IPS-18a (cell line): ENCODE results near the gene PLAAT3.
A peak's percentile ranks its signal among the peaks of the same experiment; 100 is the strongest.
"Not testable (repeated sequence)": the region's sequence is repeated elsewhere in the genome, so short reads cannot be mapped to it uniquely, and the experiment has no call there.

Experiments
- H3K27ac ChIP-seq: one replicate; pipeline ENCODE4 v1.5.1; 2013; ENCODE audit warnings: low read length
- H3K27me3 ChIP-seq: one replicate; pipeline ENCODE4 v1.6.1; 2013; ENCODE audit warnings: mild to moderate bottlenecking, low read length; ENCODE audit not compliant: control insufficient read depth, insufficient read depth
- H3K36me3 ChIP-seq: one replicate; pipeline ENCODE4 v1.6.1; 2013; ENCODE audit warnings: low read depth, low read length; ENCODE audit not compliant: control insufficient read depth
- H3K4me1 ChIP-seq: one replicate; pipeline ENCODE4 v1.6.1; 2013; ENCODE audit warnings: low read depth, low read length; ENCODE audit not compliant: control insufficient read depth
- H3K4me3 ChIP-seq: one replicate; pipeline ENCODE4 v1.5.1; 2013; ENCODE audit warnings: low read length
- H3K9ac ChIP-seq: one replicate; pipeline ENCODE4 v1.6.1; 2013; ENCODE audit warnings: mild to moderate bottlenecking, low read length, moderate library complexity
- H3K9me3 ChIP-seq: one replicate; pipeline ENCODE4 v1.6.1; 2013; ENCODE audit warnings: low read depth, low read length; ENCODE audit not compliant: control insufficient read depth

Gene PLAAT3

GRCh38 chr11:63614136-63614671, at the start of gene PLAAT3:
Gene PLAAT3, minus strand, starts transcription at chr11:63614433. Its CDS starts 419 bp downstream, at chr11:63614014.
- Histone ChIP-seq H3K9me3 (no peaks in the 10 kb centered on the region), H3K9ac (peak within 1 kb of the TSS; percentile 24), H3K27ac (no peak within 1 kb of the TSS)

GRCh38 chr11:63663809-63664208, 49.6 kb upstream of the PLAAT3 start:
- H3K36me3 ChIP-seq, result no peaks in the 10 kb centered on the region
- no peaks in the 10 kb centered on the region for H3K4me1 ChIP-seq
- H3K27me3 ChIP-seq, result no peaks in the 10 kb centered on the region
- H3K4me3 ChIP-seq, result no peak overlapping the region
- no peak overlapping the region for H3K9ac ChIP-seq
- no peaks in the 10 kb centered on the region for H3K9me3 ChIP-seq
- H3K27ac ChIP-seq, result no peak overlapping the region

More at GRCh38 chr11:63614136-63614671, at the start of gene PLAAT3:
- Histone ChIP-seq H3K36me3 (no peaks in the 10 kb centered on the region), H3K27me3 (peaks cover 36% of the 10 kb centered on the region), H3K4me1 (peaks cover 23% of the 10 kb centered on the region), H3K4me3 (peak within 1 kb of the TSS; percentile 58)

- H3K27me3 ChIP-seq, result no peaks in the 10 kb centered on the region
Measured at GRCh38 chr11:63660972-63661371, 46.7 kb upstream of the PLAAT3 start.

GRCh38 chr11:63652671-63653070, 38.4 kb upstream of the PLAAT3 start:
- Histone ChIP-seq H3K9ac (no peak overlapping the region), H3K4me1 (no peaks in the 10 kb centered on the region), H3K9me3 (no peaks in the 10 kb centered on the region), H3K36me3 (peaks cover 17% of the 10 kb centered on the region), H3K27ac (no peak overlapping the region), H3K4me3 (no peak overlapping the region), H3K27me3 (no peaks in the 10 kb centered on the region)

More at GRCh38 chr11:63660972-63661371, 46.7 kb upstream of the PLAAT3 start:
- Histone ChIP-seq H3K9ac (no peak overlapping the region), H3K4me1 (no peaks in the 10 kb centered on the region), H3K27ac (no peak overlapping the region), H3K4me3 (no peak overlapping the region), H3K9me3 (no peaks in the 10 kb centered on the region), H3K36me3 (no peaks in the 10 kb centered on the region)

GRCh38 chr11:63643205-63643604, 29.0 kb upstream of the PLAAT3 start:
- H3K36me3 ChIP-seq, result peaks cover 41% of the 10 kb centered on the region
- H3K27me3 ChIP-seq, result no peaks in the 10 kb centered on the region
- no peak overlapping the region for H3K27ac ChIP-seq
- no peaks in the 10 kb centered on the region for H3K9me3 ChIP-seq
- H3K4me3 ChIP-seq, result no peak overlapping the region
- no peaks in the 10 kb centered on the region for H3K4me1 ChIP-seq
- no peak overlapping the region for H3K9ac ChIP-seq

- peaks cover 34% of the 10 kb centered on the region for H3K36me3 ChIP-seq
- H3K4me3 ChIP-seq, result no peak overlapping the region
- H3K27ac ChIP-seq, result no peak overlapping the region
- no peaks in the 10 kb centered on the region for H3K27me3 ChIP-seq
- H3K9ac ChIP-seq, result no peak overlapping the region
- no peaks in the 10 kb centered on the region for H3K4me1 ChIP-seq
- no peaks in the 10 kb centered on the region for H3K9me3 ChIP-seq
Measured at GRCh38 chr11:63641727-63642126, 27.5 kb upstream of the PLAAT3 start.

- Histone ChIP-seq H3K4me1 (no peaks in the 10 kb centered on the region), H3K9ac (no peak overlapping the region), H3K4me3 (no peak overlapping the region), H3K9me3 (no peaks in the 10 kb centered on the region), H3K27me3 (no peaks in the 10 kb centered on the region), H3K36me3 (peaks cover 32% of the 10 kb centered on the region), H3K27ac (no peak overlapping the region)
Measured at GRCh38 chr11:63639199-63639832, 25.1 kb upstream of the PLAAT3 start.

GRCh38 chr11:63638436-63638835, 24.2 kb upstream of the PLAAT3 start:
- H3K4me3 ChIP-seq, result not testable (repeated sequence)

GRCh38 chr11:63635762-63636465, 21.7 kb upstream of the PLAAT3 start:
- H3K36me3 ChIP-seq, result peaks cover 17% of the 10 kb centered on the region
- H3K4me3 ChIP-seq, result no peak overlapping the region
- no peak overlapping the region for H3K27ac ChIP-seq
- H3K4me1 ChIP-seq, result no peaks in the 10 kb centered on the region
- H3K9me3 ChIP-seq, result no peaks in the 10 kb centered on the region
- H3K9ac ChIP-seq, result no peak overlapping the region
- no peaks in the 10 kb centered on the region for H3K27me3 ChIP-seq

More at GRCh38 chr11:63638436-63638835, 24.2 kb upstream of the PLAAT3 start:
- H3K36me3 ChIP-seq, result peaks cover 25% of the 10 kb centered on the region
- not testable (repeated sequence) for H3K9me3 ChIP-seq, H3K4me1 ChIP-seq, H3K27ac ChIP-seq, H3K27me3 ChIP-seq, H3K9ac ChIP-seq

GRCh38 chr11:63629426-63629825, 15.2 kb upstream of the PLAAT3 start:
- H3K36me3 ChIP-seq, result peaks cover 34% of the 10 kb centered on the region
- no peak overlapping the region for H3K9ac ChIP-seq

GRCh38 chr11:63623513-63624140, 9.4 kb upstream of the PLAAT3 start:
- Histone ChIP-seq H3K4me1 (no peaks in the 10 kb centered on the region), H3K9ac (no peak overlapping the region), H3K27me3 (no peaks in the 10 kb centered on the region), H3K9me3 (no peaks in the 10 kb centered on the region), H3K27ac (no peak overlapping the region), H3K4me3 (no peak overlapping the region), H3K36me3 (peaks cover 6% of the 10 kb centered on the region)

More at GRCh38 chr11:63629426-63629825, 15.2 kb upstream of the PLAAT3 start:
- no peak overlapping the region for H3K4me3 ChIP-seq
- H3K27ac ChIP-seq, result no peak overlapping the region
- H3K4me1 ChIP-seq, result no peaks in the 10 kb centered on the region
- H3K9me3 ChIP-seq, result no peaks in the 10 kb centered on the region
- no peaks in the 10 kb centered on the region for H3K27me3 ChIP-seq
